HG02610 (cell line): ENCODE data around the gene HSPG2.

Experiments
- ATAC-seq: cut with Tn5 transposase; IDR thresholded peaks from one replicate; pipeline ENCODE4 v1.9.1; 2021; ENCODE audit warnings: mild to moderate bottlenecking, moderate library complexity; ENCODE audit not compliant: unreplicated experiment

The HSPG2 gene

GRCh38 chr1:21901473-21901847 lies 35.6 kb downstream of the HSPG2 start:
- ATAC-seq = no peak

GRCh38 chr1:21900766-21901472 lies 36.2 kb downstream of the HSPG2 start:
- no peak for ATAC-seq

GRCh38 chr1:21899987-21900386 lies 37.1 kb downstream of the HSPG2 start:
- ATAC-seq = no peak

- no peak for ATAC-seq
These were observed 37.8 kb downstream of the HSPG2 start for GRCh38 chr1:21899267-21899810.

GRCh38 chr1:21898326-21899200 lies 38.5 kb downstream of the HSPG2 start:
- ATAC-seq = no peak

- no peak for ATAC-seq
These were observed 39.3 kb downstream of the HSPG2 start for GRCh38 chr1:21897844-21898243.

GRCh38 chr1:21896652-21897532 lies 40.2 kb downstream of the HSPG2 start:
- ATAC-seq = no peak

GRCh38 chr1:21896026-21896425 lies 41.1 kb downstream of the HSPG2 start:
- no peak for ATAC-seq

- ATAC-seq = no peak
These were observed 42.9 kb downstream of the HSPG2 start for GRCh38 chr1:21894034-21894881.

GRCh38 chr1:21893046-21893805 lies 43.9 kb downstream of the HSPG2 start:
- no peak for ATAC-seq

- no peak for ATAC-seq
These were observed 45.3 kb downstream of the HSPG2 start for GRCh38 chr1:21891621-21892479.

GRCh38 chr1:21891081-21891480 lies 46.0 kb downstream of the HSPG2 start:
- ATAC-seq = no peak

GRCh38 chr1:21888500-21888899 lies 48.6 kb downstream of the HSPG2 start:
- ATAC-seq = no peak

GRCh38 chr1:21887796-21888195 lies 49.3 kb downstream of the HSPG2 start:
- ATAC-seq = no peak

GRCh38 chr1:21887216-21887736 lies 49.8 kb downstream of the HSPG2 start:
- no peak for ATAC-seq

GRCh38 chr1:21886486-21887215 lies 50.5 kb downstream of the HSPG2 start:
- no peak for ATAC-seq

- ATAC-seq = no peak
These were observed 51.7 kb downstream of the HSPG2 start for GRCh38 chr1:21885236-21886037.
